Jurkat, Clone E6-1 (cell line): Measurements from ENCODE around the gene SLC9A5.
A peak's percentile ranks its signal among the peaks of the same experiment; 100 is the strongest.

Source experiments
- DNase-seq: peaks from one replicate; pipeline ENCODE4 v3.0.0-alpha.2; 2011; ENCODE audit warnings: low read depth, low spot score
- H3K4me3 ChIP-seq: 2 replicates; pipeline ENCODE4 v1.5.1; 2011; ENCODE audit warnings: mild to moderate bottlenecking, low read length, control low read depth, moderate library complexity

SLC9A5 gene

GRCh38 chr16:67275321-67275720 is 26.5 kb downstream of the SLC9A5 start:
- no peak overlapping the region for H3K4me3 ChIP-seq
- DNase-seq: no peak

GRCh38 chr16:67277294-67277998 is 28.7 kb downstream of the SLC9A5 start:
- peak overlapping the region; percentile 73; the same call in 1 of the 2 replicates for H3K4me3 ChIP-seq
- DNase-seq: no peak

GRCh38 chr16:67277999-67278772 is 29.4 kb downstream of the SLC9A5 start:
- H3K4me3 ChIP-seq: peak overlapping the region; percentile 73
- peak; percentile 16 for DNase-seq

- H3K4me3 ChIP-seq: peak overlapping the region; percentile 73
- DNase-seq: peak; percentile 19
Measured at GRCh38 chr16:67278773-67279295, 30.1 kb downstream of the SLC9A5 start.

- peak; percentile 69 for DNase-seq
- H3K4me3 ChIP-seq: peak within 1 kb of the TSS; percentile 73
Measured at GRCh38 chr16:67279296-67280089, 30.7 kb downstream of the SLC9A5 start, which contains the start of gene PLEKHG4. Gene PLEKHG4, plus strand, starts transcription at chr16:67279532. Its CDS starts 513 bp downstream, at chr16:67280045.

- no peak for DNase-seq
Measured at GRCh38 chr16:67280090-67281015, 31.6 kb downstream of the SLC9A5 start.

GRCh38 chr16:67281536-67282446 is 33.0 kb downstream of the SLC9A5 start:
- H3K4me3 ChIP-seq: no peak overlapping the region
- no peak for DNase-seq

More at GRCh38 chr16:67280090-67281015, 31.6 kb downstream of the SLC9A5 start:
- peak overlapping the region; percentile 73 for H3K4me3 ChIP-seq

- DNase-seq: no peak
- no peak overlapping the region for H3K4me3 ChIP-seq
Measured at GRCh38 chr16:67282447-67282805, 33.6 kb downstream of the SLC9A5 start.

GRCh38 chr16:67283039-67283825 is 34.5 kb downstream of the SLC9A5 start:
- no peak for DNase-seq

GRCh38 chr16:67283826-67284555 is 35.2 kb downstream of the SLC9A5 start:
- H3K4me3 ChIP-seq: no peak overlapping the region
- DNase-seq: no peak

More at GRCh38 chr16:67283039-67283825, 34.5 kb downstream of the SLC9A5 start:
- H3K4me3 ChIP-seq: no peak overlapping the region

GRCh38 chr16:67284699-67285646 is 36.2 kb downstream of the SLC9A5 start:
- DNase-seq: no peak
- H3K4me3 ChIP-seq: no peak overlapping the region

- DNase-seq: no peak
- H3K4me3 ChIP-seq: no peak overlapping the region
Measured at GRCh38 chr16:67286441-67287235, 37.9 kb downstream of the SLC9A5 start.

- no peak for DNase-seq
- H3K4me3 ChIP-seq: no peak overlapping the region
Measured at GRCh38 chr16:67287960-67288359, 39.2 kb downstream of the SLC9A5 start.

GRCh38 chr16:67291461-67291860 is 42.7 kb downstream of the SLC9A5 start:
- no peak overlapping the region for H3K4me3 ChIP-seq

More at GRCh38 chr16:67291461-67291860, 42.7 kb downstream of the SLC9A5 start:
- DNase-seq: no peak
